Activated naive CD4-positive, alpha-beta T cell treated with anti-CD3 and anti-CD28 coated beads, Interleukin-2, amount 50 U/mL, for 72 hours (primary cell): Measurements from ENCODE around the gene CARD18. TPM values are rescaled to one million over a fixed set of nuclear protein-coding genes. Genes with fewer than 3 reads are reported as not detected.
A peak's percentile ranks its signal among the peaks of the same experiment; 100 is the strongest.
"Not testable (repeated sequence)": the region's sequence is repeated elsewhere in the genome, so short reads cannot be mapped to it uniquely, and the experiment has no call there.

Experiments
- ATAC-seq, 2 donors: fragments of 150-1000 bp; cut with Tn5 transposase; 2 replicates each; pipeline ENCODE4 v1.10.0; 2021; ENCODE audit warnings: mild to moderate bottlenecking in 2 of 2, moderate library complexity in 2 of 2
- DNase-seq, 2 donors: peaks; one replicate each; pipeline ENCODE4 v3.0.0; 2021 to 2022; ENCODE audit warnings: low spot score in 2 of 2
- H3K27ac Mint-ChIP-seq, 2 donors: one replicate each; pipeline ENCODE4 v1.8.0; 2022; ENCODE audit warnings: mild to moderate bottlenecking in 2 of 2, mixed read lengths in 2 of 2
- H3K36me3 Mint-ChIP-seq, 2 donors: one replicate each; pipeline ENCODE4 v1.8.0; 2022; ENCODE audit warnings: mixed read lengths in 2 of 2
- H3K9me3 Mint-ChIP-seq, 2 donors: one replicate each; pipeline ENCODE4 v1.8.0; 2022; ENCODE audit warnings: mixed read lengths in 2 of 2
- total RNA-seq, 2 donors: library from RNA; stranded (reverse); gene quantifications; one replicate each; pipeline ENCODE4 v1.2.3, GENCODE V29; 2022

Gene CARD18
- total RNA-seq, 2 donors from 2014 or later, result not detected

GRCh38 chr11:105149477-105149876, 9.9 kb upstream of the CARD18 start:
- Mint-ChIP-seq H3K27ac (no peak overlapping the region), H3K36me3 (no peaks in the 10 kb centered on the region), H3K9me3 (no peaks in the 10 kb centered on the region)
- ATAC-seq (no peak), DNase-seq (no peak)

GRCh38 chr11:105148241-105148640, 8.7 kb upstream of the CARD18 start:
- H3K9me3 Mint-ChIP-seq, result no peaks in the 10 kb centered on the region
- DNase-seq (no peak), ATAC-seq (no peak)

GRCh38 chr11:105144887-105145286, 5.3 kb upstream of the CARD18 start:
- Mint-ChIP-seq H3K9me3 (no peaks in the 10 kb centered on the region), H3K36me3 (no peaks in the 10 kb centered on the region), H3K27ac (no peak overlapping the region)
- DNase-seq, result no peak
- ATAC-seq, result no peak

More at GRCh38 chr11:105148241-105148640, 8.7 kb upstream of the CARD18 start:
- no peak overlapping the region for H3K27ac Mint-ChIP-seq
- H3K36me3 Mint-ChIP-seq, result no peaks in the 10 kb centered on the region

- DNase-seq, result no peak
- Mint-ChIP-seq H3K36me3 (no peaks in the 10 kb centered on the region), H3K27ac (no peak overlapping the region), H3K9me3 (no peaks in the 10 kb centered on the region)
- ATAC-seq, result no peak
Observed at GRCh38 chr11:105142167-105142566, 2.6 kb upstream of the CARD18 start.

GRCh38 chr11:105137286-105137685, 2.3 kb downstream of the CARD18 start:
- Mint-ChIP-seq H3K9me3 (peaks cover 4 to 5% of the 10 kb centered on the region in 2 donors), H3K27ac (no peak overlapping the region), H3K36me3 (peaks cover 0 to 4% of the 10 kb centered on the region in 2 donors)
- ATAC-seq (no peak), DNase-seq (no peak)

- Mint-ChIP-seq H3K27ac (no peak overlapping the region), H3K9me3 (peaks cover 10% of the 10 kb centered on the region in 2 donors), H3K36me3 (peaks cover 4 to 5% of the 10 kb centered on the region in 2 donors)
- ATAC-seq, result no peak
- no peak for DNase-seq
Observed at GRCh38 chr11:105135883-105136282, 3.7 kb downstream of the CARD18 start.

- H3K36me3 Mint-ChIP-seq, result peaks cover 4 to 5% of the 10 kb centered on the region in 2 donors
- ATAC-seq (no peak), DNase-seq (no peak)
Observed at GRCh38 chr11:105132716-105133511, 6.7 kb downstream of the CARD18 start.

GRCh38 chr11:105130189-105130813, 9.3 kb downstream of the CARD18 start:
- DNase-seq (no peak), ATAC-seq (no peak)
- Mint-ChIP-seq H3K27ac (no peak overlapping the region), H3K9me3 (peaks cover 6 to 7% of the 10 kb centered on the region in 2 donors), H3K36me3 (peaks cover 0 to 5% of the 10 kb centered on the region in 2 donors)

More at GRCh38 chr11:105132716-105133511, 6.7 kb downstream of the CARD18 start:
- Mint-ChIP-seq H3K9me3 (peaks cover 10% of the 10 kb centered on the region in 2 donors), H3K27ac (no peak overlapping the region)

- ATAC-seq (no peak), DNase-seq (no peak)
- Mint-ChIP-seq H3K27ac (no peak overlapping the region), H3K9me3 (no peaks in the 10 kb centered on the region), H3K36me3 (no peaks in the 10 kb centered on the region)
Observed at GRCh38 chr11:105124756-105125155, 14.8 kb downstream of the CARD18 start.

- Mint-ChIP-seq H3K27ac (no peak overlapping the region), H3K9me3 (peaks cover 0 to 9% of the 10 kb centered on the region in 2 donors), H3K36me3 (peaks cover 0 to 6% of the 10 kb centered on the region in 2 donors)
- ATAC-seq, result no peak
- no peak for DNase-seq
Observed at GRCh38 chr11:105111145-105111944, 28.2 kb downstream of the CARD18 start.

GRCh38 chr11:105110688-105111030, 28.9 kb downstream of the CARD18 start:
- H3K9me3 Mint-ChIP-seq, result peaks cover 0 to 9% of the 10 kb centered on the region in 2 donors
- H3K27ac Mint-ChIP-seq, result no peak overlapping the region
- DNase-seq (no peak), ATAC-seq (no peak)
- H3K36me3 Mint-ChIP-seq, result peaks cover 0 to 6% of the 10 kb centered on the region in 2 donors

GRCh38 chr11:105109855-105110687, 29.5 kb downstream of the CARD18 start:
- ATAC-seq, result no peak
- no peak overlapping the region for H3K27ac Mint-ChIP-seq

GRCh38 chr11:105109321-105109720, 30.2 kb downstream of the CARD18 start:
- H3K9me3 Mint-ChIP-seq, result peaks cover 0 to 15% of the 10 kb centered on the region in 2 donors
- ATAC-seq (no peak), DNase-seq (no peak)
- H3K27ac Mint-ChIP-seq, result no peak overlapping the region
- peaks cover 0 to 12% of the 10 kb centered on the region in 2 donors for H3K36me3 Mint-ChIP-seq

More at GRCh38 chr11:105109855-105110687, 29.5 kb downstream of the CARD18 start:
- H3K36me3 Mint-ChIP-seq, result peaks cover 0 to 9% of the 10 kb centered on the region in 2 donors
- no peak for DNase-seq
- H3K9me3 Mint-ChIP-seq, result peaks cover 0 to 12% of the 10 kb centered on the region in 2 donors

GRCh38 chr11:105108247-105108646, 31.3 kb downstream of the CARD18 start:
- no peak for DNase-seq
- ATAC-seq, result no peak
- Mint-ChIP-seq H3K36me3 (peaks cover 0 to 12% of the 10 kb centered on the region in 2 donors), H3K27ac (no peak overlapping the region), H3K9me3 (peaks cover 0 to 15% of the 10 kb centered on the region in 2 donors)

- DNase-seq, H3K27ac Mint-ChIP-seq: not testable (repeated sequence)
- peak; percentile 22 to 83 for ATAC-seq
Observed at GRCh38 chr11:105107226-105107825, 32.2 kb downstream of the CARD18 start.

GRCh38 chr11:105106140-105106539, 33.4 kb downstream of the CARD18 start:
- peaks cover 0 to 15% of the 10 kb centered on the region in 2 donors for H3K9me3 Mint-ChIP-seq
- no peak for DNase-seq
- ATAC-seq, result no peak
- H3K36me3 Mint-ChIP-seq, result peaks cover 0 to 12% of the 10 kb centered on the region in 2 donors
- no peak overlapping the region for H3K27ac Mint-ChIP-seq

More at GRCh38 chr11:105107226-105107825, 32.2 kb downstream of the CARD18 start:
- Mint-ChIP-seq H3K9me3 (peaks cover 0 to 15% of the 10 kb centered on the region in 2 donors), H3K36me3 (peaks cover 0 to 12% of the 10 kb centered on the region in 2 donors)
